Activated naive CD4-positive, alpha-beta T cell treated with Interleukin-2 at 50 U/mL for 16 hours (primary cell): ENCODE measurements around the gene C16orf95.
"Not testable (repeated sequence)": the region's sequence is repeated elsewhere in the genome, so short reads cannot be mapped to it uniquely, and the experiment has no call there.

ENCODE experiments used
- DNase-seq: peaks from one replicate; pipeline ENCODE4 v3.0.0-alpha.2; 2020

C16orf95 gene

GRCh38 chr16:87345726-87346424, 28.7 kb upstream of the C16orf95 start:
- no peak for DNase-seq

GRCh38 chr16:87344931-87345631, 27.9 kb upstream of the C16orf95 start:
- DNase-seq = peak; percentile 46

- DNase-seq = no peak
Measured at GRCh38 chr16:87344165-87344930, 27.2 kb upstream of the C16orf95 start.

- DNase-seq = no peak
Measured at GRCh38 chr16:87343753-87344050, 26.5 kb upstream of the C16orf95 start.

GRCh38 chr16:87342978-87343752, 26.0 kb upstream of the C16orf95 start:
- no peak for DNase-seq

GRCh38 chr16:87342504-87342903, 25.3 kb upstream of the C16orf95 start:
- DNase-seq = no peak

- no peak for DNase-seq
Measured at GRCh38 chr16:87340198-87340597, 23.0 kb upstream of the C16orf95 start.

- DNase-seq = not testable (repeated sequence)
Measured at GRCh38 chr16:87339724-87340105, 22.5 kb upstream of the C16orf95 start.

GRCh38 chr16:87339086-87339723, 22.0 kb upstream of the C16orf95 start:
- no peak for DNase-seq

GRCh38 chr16:87338155-87338765, 21.1 kb upstream of the C16orf95 start:
- no peak for DNase-seq

- no peak for DNase-seq
Measured at GRCh38 chr16:87337262-87337771, 20.1 kb upstream of the C16orf95 start.

- DNase-seq = no peak
Measured at GRCh38 chr16:87336434-87337240, 19.4 kb upstream of the C16orf95 start.

- no peak for DNase-seq
Measured at GRCh38 chr16:87335625-87336433, 18.6 kb upstream of the C16orf95 start.

- DNase-seq = no peak
Measured at GRCh38 chr16:87334651-87335624, 17.7 kb upstream of the C16orf95 start.

GRCh38 chr16:87333581-87334331, 16.6 kb upstream of the C16orf95 start:
- no peak for DNase-seq

- DNase-seq = no peak
Measured at GRCh38 chr16:87333101-87333500, 15.9 kb upstream of the C16orf95 start.

- DNase-seq = no peak
Measured at GRCh38 chr16:87332150-87332549, 15.0 kb upstream of the C16orf95 start.

GRCh38 chr16:87331241-87331801, 14.1 kb upstream of the C16orf95 start:
- no peak for DNase-seq
